Breast epithelium (tissue), 4 donors: Measurements from ENCODE around the gene DSCAM. TPM values are rescaled to one million over a fixed set of nuclear protein-coding genes. Genes with fewer than 3 reads are reported as not detected.
"Not testable (repeated sequence)": the region's sequence is repeated elsewhere in the genome, so short reads cannot be mapped to it uniquely, and the experiment has no call there.

Experiments used
- DNase-seq, 2 donors: peaks; one replicate each; pipeline ENCODE4 v3.0.0-alpha.2; 2019; ENCODE audit warnings: low spot score in 2 of 2
- H3K27ac ChIP-seq, 2 donors: fragments of 200-600 bp; sonication (generic) in 1 of 2; one replicate each; pipeline ENCODE4 v1.5.1; 2016 to 2019; ENCODE audit warnings: mild to moderate bottlenecking in 1 of 2
- H3K27me3 ChIP-seq, 2 donors: fragments of 200-600 bp; sonication (generic) in 1 of 2; one replicate each; pipeline versions ENCODE4 v1.5.1 to v1.6.0; 2017 to 2019; ENCODE audit warnings: control low read depth in 1 of 2, mild to moderate bottlenecking in 1 of 2
- H3K36me3 ChIP-seq: fragments of 200-600 bp; one replicate; pipeline ENCODE4 v1.5.1; 2019
- H3K4me1 ChIP-seq, 2 donors: fragments of 200-600 bp; sonication (generic); one replicate each; pipeline ENCODE4 v1.5.1; 2016 to 2019; ENCODE audit warnings: control low read depth in 1 of 2
- H3K4me3 ChIP-seq, 3 donors: fragments of 200-600 bp; sonication (generic); 1 replicate in 2 of 3; 2 replicates in 1 of 3; pipeline ENCODE4 v1.5.1; 2016 to 2019; ENCODE audit warnings: mild to moderate bottlenecking in 3 of 3, moderate library complexity in 2 of 3
- H3K9me3 ChIP-seq, 2 donors: fragments of 200-600 bp; sonication (generic) in 1 of 2; one replicate each; pipeline ENCODE4 v1.5.1; 2016 to 2019; ENCODE audit warnings: control low read depth in 1 of 2
- POLR2A ChIP-seq: fragments of 450-650 bp; IDR thresholded peaks from one replicate; pipeline ENCODE4 v1.6.1; 2016; ENCODE audit warnings: antibody characterized with exemption, mild to moderate bottlenecking, moderate library complexity
- POLR2AphosphoS5 ChIP-seq, 3 donors: sonication (generic); formaldehyde crosslinking; IDR thresholded peaks; one replicate each; pipeline ENCODE4 v1.6.1; 2017; ENCODE audit warnings: antibody characterized with exemption in 3 of 3
- intact Hi-C: fragments of 100-400 bp; cut with DNase I; formaldehyde crosslinking; loops from one replicate; pipeline ENCODE4 v1.15.1; 2023; ENCODE audit warnings: low total_unique reads
- total RNA-seq, 3 donors: library from RNA; depleted of rRNA; stranded (reverse); fragments of >200 nt; gene quantifications; one replicate each; pipeline ENCODE4 v1.1.0, GENCODE V29; 2016
- TF ChIP-seq, protein P1 (sequence below), 3 donors: fragments of 450-650 bp; IDR thresholded peaks; one replicate each; pipeline ENCODE4 v1.5.1; 2016 to 2017; ENCODE audit warnings: antibody characterized with exemption in 3 of 3, mild to moderate bottlenecking in 3 of 3, moderate library complexity in 3 of 3

DSCAM gene
- total RNA-seq, 3 donors from 2014 or later = 0.33 to 0.44 TPM; not detected in 1

DNA sequence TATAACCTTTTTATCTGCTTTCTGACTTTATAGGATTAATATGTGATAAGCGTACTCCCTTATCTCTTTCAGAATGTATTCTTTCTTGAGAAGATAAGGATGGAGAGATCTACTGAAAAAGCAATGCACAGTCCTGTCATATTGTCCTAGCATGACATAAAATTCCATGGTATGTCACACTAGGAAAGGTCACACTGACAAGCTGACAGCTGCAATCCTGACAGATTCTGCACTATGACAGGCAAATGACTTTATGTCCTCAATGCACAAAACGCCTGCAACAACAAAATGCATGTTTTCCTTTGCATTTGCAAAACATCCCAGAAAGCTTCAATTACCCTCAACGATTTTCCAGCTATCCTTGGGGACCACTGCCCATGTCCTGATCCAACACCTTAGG is 393.8 kb downstream of the DSCAM start:
- intact Hi-C loops = no loop called here

DNA sequence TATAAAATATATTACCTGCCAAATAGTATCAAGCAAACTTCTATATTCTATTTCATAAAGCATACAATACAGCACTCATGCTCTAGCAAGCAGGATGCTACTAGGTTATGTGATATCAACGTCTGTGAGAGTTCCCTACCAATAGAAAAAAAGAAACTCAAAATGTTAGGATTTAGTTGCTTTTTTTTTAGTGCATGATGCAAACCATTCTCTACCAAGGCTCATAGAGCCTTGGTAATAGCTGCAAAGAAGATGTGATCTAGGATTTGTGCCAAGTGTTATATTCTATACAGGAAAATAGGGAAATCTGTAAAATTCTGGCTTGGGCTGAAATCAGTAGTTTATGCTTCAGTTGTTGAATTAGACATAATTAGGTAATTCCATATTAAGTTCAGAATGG is 394.4 kb downstream of the DSCAM start:
- Histone ChIP-seq H3K4me1 (no peaks in the 10 kb centered on the region), H3K36me3 (no peaks in the 10 kb centered on the region), H3K27ac (no peak overlapping the region), H3K27me3 (no peaks in the 10 kb centered on the region), H3K4me3 (no peak overlapping the region), H3K9me3 (no peaks in the 10 kb centered on the region)
- TF ChIP-seq POLR2AphosphoS5 (IDR thresholded peaks at IDR 0.05) (no peak), POLR2A (no peak)
- TF ChIP-seq, protein P1, sequence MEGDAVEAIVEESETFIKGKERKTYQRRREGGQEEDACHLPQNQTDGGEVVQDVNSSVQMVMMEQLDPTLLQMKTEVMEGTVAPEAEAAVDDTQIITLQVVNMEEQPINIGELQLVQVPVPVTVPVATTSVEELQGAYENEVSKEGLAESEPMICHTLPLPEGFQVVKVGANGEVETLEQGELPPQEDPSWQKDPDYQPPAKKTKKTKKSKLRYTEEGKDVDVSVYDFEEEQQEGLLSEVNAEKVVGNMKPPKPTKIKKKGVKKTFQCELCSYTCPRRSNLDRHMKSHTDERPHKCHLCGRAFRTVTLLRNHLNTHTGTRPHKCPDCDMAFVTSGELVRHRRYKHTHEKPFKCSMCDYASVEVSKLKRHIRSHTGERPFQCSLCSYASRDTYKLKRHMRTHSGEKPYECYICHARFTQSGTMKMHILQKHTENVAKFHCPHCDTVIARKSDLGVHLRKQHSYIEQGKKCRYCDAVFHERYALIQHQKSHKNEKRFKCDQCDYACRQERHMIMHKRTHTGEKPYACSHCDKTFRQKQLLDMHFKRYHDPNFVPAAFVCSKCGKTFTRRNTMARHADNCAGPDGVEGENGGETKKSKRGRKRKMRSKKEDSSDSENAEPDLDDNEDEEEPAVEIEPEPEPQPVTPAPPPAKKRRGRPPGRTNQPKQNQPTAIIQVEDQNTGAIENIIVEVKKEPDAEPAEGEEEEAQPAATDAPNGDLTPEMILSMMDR (IDR thresholded peaks at IDR 0.05) = no peak
- no peak for DNase-seq
- intact Hi-C loops = no loop called here

More for the DNA sequence above, 393.8 kb downstream of the DSCAM start:
- H3K4me3 ChIP-seq = no peak overlapping the region
- no peak overlapping the region for H3K27ac ChIP-seq
- DNase-seq = no peak
- H3K9me3 ChIP-seq = no peaks in the 10 kb centered on the region
- no peaks in the 10 kb centered on the region for H3K4me1 ChIP-seq
- H3K36me3 ChIP-seq = no peaks in the 10 kb centered on the region
- TF ChIP-seq POLR2A (no peak), POLR2AphosphoS5 (IDR thresholded peaks at IDR 0.05) (no peak)
- TF ChIP-seq, protein P1 (IDR thresholded peaks at IDR 0.05) = no peak
- peaks cover 0 to 3% of the 10 kb centered on the region in 2 donors for H3K27me3 ChIP-seq

DNA sequence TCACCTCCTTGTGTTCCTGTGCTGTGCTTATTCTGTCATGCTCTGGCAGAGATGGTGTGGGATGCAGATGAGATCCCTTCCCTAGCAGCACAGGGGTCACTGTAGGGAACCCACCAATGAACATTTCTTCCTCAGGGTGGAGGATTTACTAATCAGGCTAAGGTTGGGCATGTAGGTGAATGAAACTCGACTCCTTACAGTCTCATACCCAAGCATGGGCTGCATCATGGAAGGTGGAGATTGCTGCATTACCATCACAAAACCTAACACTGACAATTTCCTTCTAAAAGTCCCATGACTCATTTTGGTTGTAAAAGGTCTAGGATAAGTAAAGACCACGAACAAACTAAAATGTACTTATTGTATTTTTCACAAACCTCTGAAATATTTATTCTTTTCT is 399.9 kb downstream of the DSCAM start:
- H3K4me3 ChIP-seq = no peak overlapping the region
- no peaks in the 10 kb centered on the region for H3K36me3 ChIP-seq
- no peak overlapping the region for H3K27ac ChIP-seq
- TF ChIP-seq, protein P1 (IDR thresholded peaks at IDR 0.05) = no peak
- H3K27me3 ChIP-seq = no peaks in the 10 kb centered on the region
- H3K4me1 ChIP-seq = no peaks in the 10 kb centered on the region
- DNase-seq = no peak
- intact Hi-C loops = no loop called here
- H3K9me3 ChIP-seq = peaks cover 0 to 8% of the 10 kb centered on the region in 2 donors

- no peaks in the 10 kb centered on the region for H3K4me1 ChIP-seq
- TF ChIP-seq, protein P1 (IDR thresholded peaks at IDR 0.05) = no peak
- TF ChIP-seq POLR2AphosphoS5 (IDR thresholded peaks at IDR 0.05) (no peak), POLR2A (no peak)
- no peak for DNase-seq
- intact Hi-C loops = no loop called here
- peaks cover 0 to 8% of the 10 kb centered on the region in 2 donors for H3K9me3 ChIP-seq
- no peaks in the 10 kb centered on the region for H3K27me3 ChIP-seq
- H3K4me3 ChIP-seq = no peak overlapping the region
- H3K36me3 ChIP-seq = no peaks in the 10 kb centered on the region
- no peak overlapping the region for H3K27ac ChIP-seq
Measured at GRCh38 chr21:40445349-40445921, 401.5 kb downstream of the DSCAM start.

DNA sequence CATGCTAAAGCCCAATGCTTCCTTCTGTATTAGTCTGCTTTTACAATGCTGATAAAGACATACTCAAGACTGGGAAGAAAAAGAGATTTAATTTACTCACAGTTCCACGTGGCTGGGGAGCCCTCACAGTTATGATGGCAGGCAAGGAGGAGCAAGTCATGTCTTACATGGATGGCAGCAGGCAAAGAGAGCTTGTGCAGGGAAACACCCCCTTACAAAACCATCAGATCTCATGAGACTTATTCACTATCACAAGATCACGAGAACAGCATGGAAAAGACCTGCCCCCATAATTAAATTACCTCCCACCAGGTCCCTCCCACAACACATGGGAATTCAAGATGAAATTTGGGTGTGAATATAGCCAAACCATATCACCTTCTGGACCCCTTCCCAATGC is 407.4 kb downstream of the DSCAM start:
- H3K4me3 ChIP-seq, H3K9me3 ChIP-seq, H3K4me1 ChIP-seq, H3K36me3 ChIP-seq, H3K27ac ChIP-seq, H3K27me3 ChIP-seq, DNase-seq: not testable (repeated sequence)
- intact Hi-C loops = loop anchor here (1.0 to 5.0 kb wide), 2 partner anchors 8 to 103 kb away; no protein-coding TSS in a partner anchor

DNA sequence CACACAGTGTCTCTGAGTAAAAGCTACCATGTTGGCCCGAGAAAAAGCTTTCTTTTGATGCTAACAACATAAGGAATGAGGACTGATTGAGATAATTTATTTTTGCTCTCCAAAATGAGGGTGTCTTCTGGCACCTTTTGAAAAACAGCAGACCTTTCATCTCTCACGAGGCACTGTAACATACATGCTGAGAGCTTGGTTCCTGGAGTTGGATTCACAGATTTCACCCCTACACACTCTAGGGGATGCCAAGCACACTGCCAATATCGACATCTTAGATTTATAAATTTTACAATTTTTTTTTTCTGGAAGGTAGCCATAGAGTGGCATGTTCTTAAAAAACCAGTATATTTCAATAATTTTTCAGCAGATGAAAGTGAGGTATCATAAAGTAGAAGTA is 408.3 kb downstream of the DSCAM start:
- intact Hi-C loops = loop anchor here (1.0 to 5.0 kb wide), 2 partner anchors 7 to 104 kb away; no protein-coding TSS in a partner anchor

More for the DNA sequence above, 408.3 kb downstream of the DSCAM start:
- no peak overlapping the region for H3K27ac ChIP-seq
- H3K9me3 ChIP-seq = peaks cover 0 to 5% of the 10 kb centered on the region in 2 donors
- no peaks in the 10 kb centered on the region for H3K4me1 ChIP-seq
- H3K4me3 ChIP-seq = no peak overlapping the region
- no peak for DNase-seq
- H3K27me3 ChIP-seq = no peaks in the 10 kb centered on the region
- TF ChIP-seq POLR2AphosphoS5 (IDR thresholded peaks at IDR 0.05) = no peak
- no peak for TF ChIP-seq POLR2A
- TF ChIP-seq, protein P1 (IDR thresholded peaks at IDR 0.05) = no peak
- H3K36me3 ChIP-seq = no peaks in the 10 kb centered on the region
